Stomach smooth muscle (tissue), 2 donors: ENCODE data around the gene MARCHF2.

Experiments
- H3K27ac ChIP-seq: one replicate; pipeline ENCODE4 v1.7.0; 2013; ENCODE audit warnings: mild to moderate bottlenecking, low read length, inconsistent platforms
- H3K27me3 ChIP-seq, 2 donors: one replicate each; pipeline ENCODE4 v1.7.0; 2013; ENCODE audit warnings: low read length in 2 of 2; ENCODE audit not compliant: insufficient read depth in 2 of 2, control insufficient read depth in 1 of 2
- H3K36me3 ChIP-seq, 2 donors: one replicate each; pipeline ENCODE4 v1.7.0; 2013; ENCODE audit warnings: low read length in 2 of 2; ENCODE audit not compliant: control insufficient read depth in 2 of 2, insufficient read depth in 2 of 2
- H3K4me1 ChIP-seq: one replicate; pipeline ENCODE4 v1.7.0; 2013; ENCODE audit warnings: low read length; ENCODE audit not compliant: control insufficient read depth, insufficient read depth
- H3K4me3 ChIP-seq, 2 donors: one replicate each; pipeline ENCODE4 v1.7.0; 2013; ENCODE audit warnings: low read length in 2 of 2
- H3K9ac ChIP-seq, 2 donors: one replicate each; pipeline ENCODE4 v1.7.0; 2013; ENCODE audit warnings: low read length in 2 of 2, mild to moderate bottlenecking in 1 of 2
- H3K9me3 ChIP-seq, 2 donors: one replicate each; pipeline ENCODE4 v1.7.0; 2013; ENCODE audit warnings: low read length in 2 of 2; ENCODE audit not compliant: control insufficient read depth in 2 of 2
- donor health status: healthy.
- donor health status: Pancreatic carcinoma.

Gene MARCHF2

GRCh38 chr19:8412783-8413628 is at the start of gene MARCHF2:
Gene MARCHF2 (plus strand): TSS chr19:8413305. CDS start chr19:8421841, 8,536 bp downstream.
- H3K4me3 ChIP-seq = peak within 1 kb of the TSS; percentile 89 to 92
- H3K9me3 ChIP-seq = no peaks in the 10 kb centered on the region
- H3K9ac ChIP-seq = peak within 1 kb of the TSS; percentile 82 to 89
- H3K27me3 ChIP-seq = no peaks in the 10 kb centered on the region
- H3K4me1 ChIP-seq = peaks cover 28% of the 10 kb centered on the region
- peak within 1 kb of the TSS; percentile 31 for H3K27ac ChIP-seq
- H3K36me3 ChIP-seq = no peaks in the 10 kb centered on the region

GRCh38 chr19:8363803-8364771 is 49.0 kb upstream of the MARCHF2 start, which contains the start of gene ANGPTL4:
Gene ANGPTL4 (plus strand): TSS chr19:8364155. CDS start chr19:8364322, 167 bp downstream.
- peak within 1 kb of the TSS; percentile 81 for H3K27ac ChIP-seq
- no peaks in the 10 kb centered on the region for H3K9me3 ChIP-seq
- H3K4me3 ChIP-seq = peak within 1 kb of the TSS; percentile 80 to 83
- peak within 1 kb of the TSS; percentile 73 to 87 for H3K9ac ChIP-seq
- no peaks in the 10 kb centered on the region for H3K36me3 ChIP-seq
- peaks cover 55% of the 10 kb centered on the region for H3K4me1 ChIP-seq
- H3K27me3 ChIP-seq = no peaks in the 10 kb centered on the region

- Histone ChIP-seq H3K4me3 (peak overlapping the region in 1 of 2 donors; percentile 17), H3K36me3 (peaks cover 3 to 6% of the 10 kb centered on the region in 2 donors), H3K4me1 (peaks cover 57% of the 10 kb centered on the region), H3K9me3 (no peaks in the 10 kb centered on the region), H3K9ac (no peak overlapping the region), H3K27ac (peak overlapping the region; percentile 76), H3K27me3 (no peaks in the 10 kb centered on the region)
Observed at GRCh38 chr19:8366121-8366581, 47.0 kb upstream of the MARCHF2 start.

- Histone ChIP-seq H3K27ac (peak overlapping the region; percentile 76), H3K9me3 (no peaks in the 10 kb centered on the region), H3K9ac (peak overlapping the region; percentile 36 to 57), H3K4me3 (peak overlapping the region; percentile 62 to 65), H3K27me3 (no peaks in the 10 kb centered on the region), H3K36me3 (peaks cover 6 to 8% of the 10 kb centered on the region in 2 donors), H3K4me1 (peaks cover 54% of the 10 kb centered on the region)
Observed at GRCh38 chr19:8366961-8367326, 46.2 kb upstream of the MARCHF2 start.

DNA sequence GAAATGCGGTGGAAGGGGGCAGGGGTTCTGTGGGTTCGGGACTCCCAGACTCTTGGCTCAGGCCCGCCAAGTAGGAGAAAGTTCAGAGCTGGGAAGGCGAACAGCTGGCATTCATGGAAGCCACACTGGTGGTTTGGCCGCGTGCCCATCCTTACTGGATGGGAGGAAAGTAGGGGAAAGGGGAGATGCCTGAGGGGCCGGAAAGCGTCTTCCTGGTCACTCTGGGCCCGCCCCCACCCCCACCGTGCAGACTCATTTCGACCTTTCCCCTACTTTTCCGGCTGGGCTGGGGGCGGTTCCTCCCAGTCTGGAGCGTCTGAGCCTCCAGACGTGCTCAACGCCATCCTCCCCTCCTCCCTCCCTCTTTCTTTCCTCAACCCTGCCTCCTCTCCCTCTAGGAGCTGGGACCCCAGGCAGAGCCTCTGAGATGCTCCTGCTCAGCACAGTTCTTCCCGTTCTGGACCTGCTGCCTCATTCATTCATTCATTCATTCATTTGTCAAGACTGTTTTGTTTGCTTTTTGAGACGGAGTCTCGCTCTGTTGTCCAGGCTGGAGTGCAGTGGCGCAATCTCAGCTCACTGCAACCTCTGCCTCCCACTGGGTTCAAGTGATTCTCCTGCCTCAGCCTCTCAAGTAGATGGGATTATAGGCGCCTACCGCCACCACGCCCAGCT is 45.6 kb upstream of the MARCHF2 start:
- peaks cover 49% of the 10 kb centered on the region for H3K4me1 ChIP-seq
- H3K9ac ChIP-seq = peak overlapping the region; percentile 36 to 57
- H3K9me3 ChIP-seq = no peaks in the 10 kb centered on the region
- peak overlapping the region; percentile 76 for H3K27ac ChIP-seq
- H3K27me3 ChIP-seq = no peaks in the 10 kb centered on the region
- H3K4me3 ChIP-seq = peak overlapping the region; percentile 62 to 65
- peaks cover 6 to 8% of the 10 kb centered on the region in 2 donors for H3K36me3 ChIP-seq

GRCh38 chr19:8370176-8371010 is 42.7 kb upstream of the MARCHF2 start:
- Histone ChIP-seq H3K9ac (no peak overlapping the region), H3K4me3 (no peak overlapping the region), H3K27me3 (no peaks in the 10 kb centered on the region), H3K4me1 (peaks cover 31% of the 10 kb centered on the region), H3K36me3 (peaks cover 12 to 15% of the 10 kb centered on the region in 2 donors), H3K27ac (no peak overlapping the region), H3K9me3 (no peaks in the 10 kb centered on the region)

DNA sequence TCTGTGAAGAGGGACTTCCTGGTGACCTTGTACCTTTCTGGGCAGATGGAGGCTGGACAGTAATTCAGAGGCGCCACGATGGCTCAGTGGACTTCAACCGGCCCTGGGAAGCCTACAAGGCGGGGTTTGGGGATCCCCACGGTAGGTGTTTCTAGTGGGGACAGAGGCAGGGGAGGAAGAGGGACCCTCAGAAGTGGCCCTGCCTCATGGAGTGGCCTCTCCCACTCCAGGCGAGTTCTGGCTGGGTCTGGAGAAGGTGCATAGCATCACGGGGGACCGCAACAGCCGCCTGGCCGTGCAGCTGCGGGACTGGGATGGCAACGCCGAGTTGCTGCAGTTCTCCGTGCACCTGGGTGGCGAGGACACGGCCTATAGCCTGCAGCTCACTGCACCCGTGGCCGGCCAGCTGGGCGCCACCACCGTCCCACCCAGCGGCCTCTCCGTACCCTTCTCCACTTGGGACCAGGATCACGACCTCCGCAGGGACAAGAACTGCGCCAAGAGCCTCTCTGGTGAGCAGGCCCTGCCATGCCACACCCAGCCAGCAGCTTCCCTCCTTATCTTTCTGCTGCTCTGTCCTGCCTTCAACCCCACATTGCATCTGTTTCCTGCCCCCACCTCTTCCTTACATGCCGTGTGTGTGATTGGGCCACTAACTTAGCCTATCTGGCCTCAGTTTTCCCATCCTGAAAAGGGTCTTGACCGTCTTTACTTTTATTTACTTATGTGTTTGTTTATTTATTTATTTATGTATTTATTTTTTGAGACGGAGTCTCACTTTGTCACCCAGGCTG is 41.9 kb upstream of the MARCHF2 start:
- H3K9me3 ChIP-seq = no peaks in the 10 kb centered on the region
- peaks cover 26% of the 10 kb centered on the region for H3K4me1 ChIP-seq
- no peak overlapping the region for H3K9ac ChIP-seq
- peaks cover 12 to 15% of the 10 kb centered on the region in 2 donors for H3K36me3 ChIP-seq
- H3K27ac ChIP-seq = no peak overlapping the region
- no peak overlapping the region for H3K4me3 ChIP-seq
- H3K27me3 ChIP-seq = no peaks in the 10 kb centered on the region

DNA sequence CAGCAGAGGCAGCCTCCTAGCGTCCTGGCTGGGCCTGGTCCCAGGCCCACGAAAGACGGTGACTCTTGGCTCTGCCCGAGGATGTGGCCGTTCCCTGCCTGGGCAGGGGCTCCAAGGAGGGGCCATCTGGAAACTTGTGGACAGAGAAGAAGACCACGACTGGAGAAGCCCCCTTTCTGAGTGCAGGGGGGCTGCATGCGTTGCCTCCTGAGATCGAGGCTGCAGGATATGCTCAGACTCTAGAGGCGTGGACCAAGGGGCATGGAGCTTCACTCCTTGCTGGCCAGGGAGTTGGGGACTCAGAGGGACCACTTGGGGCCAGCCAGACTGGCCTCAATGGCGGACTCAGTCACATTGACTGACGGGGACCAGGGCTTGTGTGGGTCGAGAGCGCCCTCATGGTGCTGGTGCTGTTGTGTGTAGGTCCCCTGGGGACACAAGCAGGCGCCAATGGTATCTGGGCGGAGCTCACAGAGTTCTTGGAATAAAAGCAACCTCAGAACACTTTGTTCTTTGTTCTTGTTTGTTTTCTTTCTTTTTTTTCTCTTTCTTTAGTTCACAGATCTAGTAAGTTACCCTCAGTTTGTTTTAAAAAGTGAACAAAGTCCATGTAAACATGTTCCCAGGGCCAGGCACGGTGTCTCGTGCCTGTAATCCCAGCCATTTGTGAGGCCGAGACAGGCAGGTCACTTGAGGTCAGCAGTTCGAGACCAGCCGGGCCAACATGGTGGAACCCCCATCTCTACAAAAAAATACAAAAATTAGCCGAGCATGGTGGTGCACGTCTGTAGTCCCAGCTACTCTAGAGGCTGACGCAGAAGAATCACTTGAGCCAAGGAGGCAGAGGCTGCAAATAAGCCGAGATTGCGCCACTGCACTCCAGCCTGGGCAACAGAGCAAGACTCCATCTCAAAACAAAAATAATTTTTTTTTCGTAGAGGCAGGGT is 39.0 kb upstream of the MARCHF2 start:
- Histone ChIP-seq H3K4me3 (no peak overlapping the region), H3K9ac (no peak overlapping the region), H3K4me1 (peaks cover 3% of the 10 kb centered on the region), H3K9me3 (no peaks in the 10 kb centered on the region), H3K36me3 (peaks cover 12 to 15% of the 10 kb centered on the region in 2 donors), H3K27ac (no peak overlapping the region), H3K27me3 (no peaks in the 10 kb centered on the region)
